ENCODE data around the gene TAL1. TPM values are rescaled to one million over a fixed set of nuclear protein-coding genes. Genes with fewer than 3 reads are reported as not detected.
"Not testable (repeated sequence)": the region's sequence is repeated elsewhere in the genome, so short reads cannot be mapped to it uniquely, and the experiment has no call there.

TAL1 gene
- total and polyA plus RNA-seq, 3 donors from 2014 or later, result 1.7 to 3.5 (median 2.3) TPM

DNA sequence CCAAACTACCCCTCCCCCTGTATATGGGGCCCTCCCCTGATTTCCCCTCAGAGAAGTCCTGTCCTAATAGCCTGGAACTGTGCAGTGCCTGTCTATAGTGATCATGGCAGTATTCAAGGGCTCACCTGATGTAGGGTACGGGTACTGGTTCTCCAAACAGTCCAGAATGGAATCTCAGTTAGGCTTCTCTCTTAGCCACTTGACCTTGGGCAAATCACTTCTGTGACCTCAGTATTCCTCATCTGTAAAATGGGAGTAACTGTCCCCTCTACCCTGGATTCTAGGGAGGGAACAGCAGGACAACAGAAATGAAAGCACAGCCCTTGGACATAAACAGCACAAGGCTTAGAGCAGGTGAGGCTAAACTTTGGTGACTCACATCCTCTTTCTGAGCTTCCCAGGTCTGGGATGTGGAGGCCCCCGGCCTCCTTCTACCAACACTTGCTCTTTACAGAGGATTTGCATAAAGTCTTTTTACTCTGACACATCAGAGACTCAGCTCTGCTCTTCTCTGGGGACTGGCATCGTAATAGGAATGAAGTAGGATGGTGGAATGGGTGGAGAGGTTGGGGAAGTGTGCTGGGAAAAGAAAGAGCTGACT is 22.2 kb downstream of the TAL1 start:
- intact Hi-C loops (cut with DNase I; ENCODE audit: low total_unique reads), result no loop called here
- Histone ChIP-seq H3K9me3 (no peaks in the 10 kb centered on the region), H3K4me3 (no peak overlapping the region), H3K27ac (no peak overlapping the region), H3K36me3 (ENCODE audit: low read depth, missing control alignments) (no peaks in the 10 kb centered on the region), H3K4me1 (no peaks in the 10 kb centered on the region), H3K27me3 (no peaks in the 10 kb centered on the region)
- TF ChIP-seq, protein P1, sequence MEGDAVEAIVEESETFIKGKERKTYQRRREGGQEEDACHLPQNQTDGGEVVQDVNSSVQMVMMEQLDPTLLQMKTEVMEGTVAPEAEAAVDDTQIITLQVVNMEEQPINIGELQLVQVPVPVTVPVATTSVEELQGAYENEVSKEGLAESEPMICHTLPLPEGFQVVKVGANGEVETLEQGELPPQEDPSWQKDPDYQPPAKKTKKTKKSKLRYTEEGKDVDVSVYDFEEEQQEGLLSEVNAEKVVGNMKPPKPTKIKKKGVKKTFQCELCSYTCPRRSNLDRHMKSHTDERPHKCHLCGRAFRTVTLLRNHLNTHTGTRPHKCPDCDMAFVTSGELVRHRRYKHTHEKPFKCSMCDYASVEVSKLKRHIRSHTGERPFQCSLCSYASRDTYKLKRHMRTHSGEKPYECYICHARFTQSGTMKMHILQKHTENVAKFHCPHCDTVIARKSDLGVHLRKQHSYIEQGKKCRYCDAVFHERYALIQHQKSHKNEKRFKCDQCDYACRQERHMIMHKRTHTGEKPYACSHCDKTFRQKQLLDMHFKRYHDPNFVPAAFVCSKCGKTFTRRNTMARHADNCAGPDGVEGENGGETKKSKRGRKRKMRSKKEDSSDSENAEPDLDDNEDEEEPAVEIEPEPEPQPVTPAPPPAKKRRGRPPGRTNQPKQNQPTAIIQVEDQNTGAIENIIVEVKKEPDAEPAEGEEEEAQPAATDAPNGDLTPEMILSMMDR (IDR thresholded peaks at IDR 0.05), result no peak
- no peak for TF ChIP-seq POLR2A (IDR thresholded peaks at IDR 0.05)
- DNase-seq, result no peak
- 61 to 79% methylated on average over 3 of the region's 3 CpGs for WGBS, 2 donors

DNA sequence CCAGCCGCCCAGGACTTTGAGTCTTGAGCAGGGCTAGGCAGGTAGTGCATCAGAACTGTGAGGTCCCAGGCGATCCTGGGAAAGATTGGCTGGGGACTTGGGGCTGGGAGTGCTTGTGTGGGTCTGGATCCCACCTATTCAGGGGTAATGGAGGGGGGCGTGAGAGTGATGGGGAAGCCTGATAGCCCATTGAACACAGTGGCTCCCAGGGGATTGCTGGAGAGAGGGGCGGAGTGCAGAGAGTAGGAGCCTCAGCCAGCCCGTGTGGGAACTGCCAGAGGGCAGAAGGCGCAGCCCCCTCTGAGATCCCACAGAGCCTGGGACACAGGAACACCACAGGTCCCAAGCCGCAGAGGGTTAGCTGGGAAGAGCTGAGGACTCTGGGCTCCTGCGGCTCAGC is 22.9 kb downstream of the TAL1 start:
- Histone ChIP-seq H3K4me3 (no peak overlapping the region), H3K36me3 (ENCODE audit: low read depth, missing control alignments) (no peaks in the 10 kb centered on the region), H3K4me1 (no peaks in the 10 kb centered on the region), H3K27ac (no peak overlapping the region), H3K27me3 (no peaks in the 10 kb centered on the region), H3K9me3 (no peaks in the 10 kb centered on the region)
- no peak for DNase-seq
- 61 to 72% methylated on average over 5 to 8 of the region's 8 CpGs for WGBS, 2 donors
- TF ChIP-seq POLR2A (IDR thresholded peaks at IDR 0.05), result no peak
- TF ChIP-seq, protein P1 (IDR thresholded peaks at IDR 0.05), result no peak
- intact Hi-C loops (cut with DNase I; ENCODE audit: low total_unique reads), result no loop called here

DNA sequence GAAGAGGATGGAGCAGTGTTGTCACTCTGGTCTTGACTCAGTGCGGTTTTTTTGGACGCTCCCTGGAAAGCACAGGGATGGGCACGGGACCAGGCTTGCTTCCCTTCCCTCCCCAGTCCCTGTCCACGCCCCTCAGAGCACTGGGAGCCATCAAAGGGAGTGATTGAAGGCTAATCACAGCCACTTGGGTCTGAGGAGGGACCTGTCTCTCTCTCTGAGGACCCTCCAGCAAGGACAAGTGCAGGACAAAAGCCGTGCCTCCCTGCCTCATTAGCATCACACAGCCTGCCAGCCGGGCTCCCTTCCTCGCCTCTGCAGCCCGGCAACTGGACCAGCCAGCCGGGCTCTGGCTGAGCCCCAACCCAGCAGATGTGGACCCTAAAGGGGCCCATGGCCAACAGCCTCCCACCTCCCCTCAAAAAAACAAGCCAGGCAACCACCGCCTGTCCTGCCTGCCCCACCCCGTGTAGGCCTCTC is 23.6 kb downstream of the TAL1 start:
- no peaks in the 10 kb centered on the region for H3K36me3 ChIP-seq (ENCODE audit: low read depth, missing control alignments)
- no peaks in the 10 kb centered on the region for H3K4me1 ChIP-seq
- no peaks in the 10 kb centered on the region for H3K9me3 ChIP-seq
- no peak overlapping the region for H3K4me3 ChIP-seq
- no peak for TF ChIP-seq POLR2A (IDR thresholded peaks at IDR 0.05)
- 57 to 67% methylated on average over 4 to 11 of the region's 11 CpGs for WGBS, 2 donors
- H3K27me3 ChIP-seq, result no peaks in the 10 kb centered on the region
- H3K27ac ChIP-seq, result no peak overlapping the region
- intact Hi-C loops (cut with DNase I; ENCODE audit: low total_unique reads), result no loop called here
- no peak for DNase-seq

DNA sequence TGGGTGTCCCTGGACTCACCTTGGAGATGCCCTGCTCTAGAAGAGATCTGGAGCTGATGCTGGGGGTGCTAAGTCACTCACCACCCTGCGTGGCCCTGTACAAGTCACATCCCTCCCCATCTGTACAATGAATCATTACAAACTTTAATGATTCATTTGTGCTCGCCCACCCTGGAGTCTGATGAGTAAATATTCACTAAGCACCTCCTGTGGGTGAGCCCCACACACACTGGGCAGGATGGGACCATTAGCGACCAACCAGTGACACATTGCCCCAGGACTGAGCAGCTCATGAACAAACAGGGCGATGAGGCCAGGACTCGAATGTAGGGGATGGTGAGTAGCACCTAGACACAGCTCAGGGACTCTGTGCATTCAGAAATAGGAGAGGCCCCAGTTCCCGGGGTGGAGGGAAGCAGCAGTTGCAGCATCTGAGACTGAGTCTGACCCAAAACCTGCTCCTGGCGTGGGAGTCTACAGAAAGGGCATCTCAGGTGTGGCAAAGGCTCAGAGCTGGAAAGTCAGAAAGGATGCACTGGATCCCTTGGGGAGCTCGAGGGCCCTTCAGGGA is 24.1 kb downstream of the TAL1 start:
- no peak for DNase-seq
- Histone ChIP-seq H3K4me3 (no peak overlapping the region), H3K27ac (no peak overlapping the region), H3K4me1 (no peaks in the 10 kb centered on the region), H3K36me3 (ENCODE audit: low read depth, missing control alignments) (no peaks in the 10 kb centered on the region), H3K27me3 (no peaks in the 10 kb centered on the region), H3K9me3 (no peaks in the 10 kb centered on the region)
- intact Hi-C loops (cut with DNase I; ENCODE audit: low total_unique reads), result no loop called here
- WGBS, 2 donors, result 72 to 84% methylated on average over 8 of the region's 8 CpGs
- TF ChIP-seq, protein P1 (IDR thresholded peaks at IDR 0.05), result no peak
- TF ChIP-seq POLR2A (IDR thresholded peaks at IDR 0.05), result no peak

DNA sequence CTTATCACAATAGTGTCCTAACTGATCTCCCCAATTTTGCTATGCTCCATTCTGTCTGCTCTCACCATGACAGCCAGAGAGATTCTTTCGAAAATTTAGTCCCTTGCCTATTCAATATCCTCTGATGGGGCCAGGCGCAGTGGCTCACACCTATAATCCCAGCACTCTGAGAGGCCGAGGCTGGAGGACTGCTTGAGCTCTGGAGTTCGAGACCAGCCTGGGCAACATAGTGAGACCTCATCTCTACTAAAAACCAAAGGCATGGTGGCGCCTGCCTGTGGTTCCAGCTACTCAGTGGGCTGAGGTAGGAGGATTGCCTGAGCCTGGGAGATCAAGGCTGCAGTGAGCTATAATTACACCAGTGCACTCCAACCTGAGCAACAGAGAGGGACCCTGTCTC is 26.1 kb downstream of the TAL1 start:
- no peak overlapping the region for H3K4me3 ChIP-seq
- H3K27ac ChIP-seq, result no peak overlapping the region
- no peaks in the 10 kb centered on the region for H3K27me3 ChIP-seq
- WGBS, 2 donors, result 93 to 95% methylated on average over 5 of the region's 5 CpGs
- intact Hi-C loops (cut with DNase I; ENCODE audit: low total_unique reads), result no loop called here
- no peak for TF ChIP-seq POLR2A (IDR thresholded peaks at IDR 0.05)
- TF ChIP-seq, protein P1 (IDR thresholded peaks at IDR 0.05), result no peak
- no peak for DNase-seq
- no peaks in the 10 kb centered on the region for H3K36me3 ChIP-seq (ENCODE audit: low read depth, missing control alignments)
- H3K9me3 ChIP-seq, result no peaks in the 10 kb centered on the region
- no peaks in the 10 kb centered on the region for H3K4me1 ChIP-seq

DNA sequence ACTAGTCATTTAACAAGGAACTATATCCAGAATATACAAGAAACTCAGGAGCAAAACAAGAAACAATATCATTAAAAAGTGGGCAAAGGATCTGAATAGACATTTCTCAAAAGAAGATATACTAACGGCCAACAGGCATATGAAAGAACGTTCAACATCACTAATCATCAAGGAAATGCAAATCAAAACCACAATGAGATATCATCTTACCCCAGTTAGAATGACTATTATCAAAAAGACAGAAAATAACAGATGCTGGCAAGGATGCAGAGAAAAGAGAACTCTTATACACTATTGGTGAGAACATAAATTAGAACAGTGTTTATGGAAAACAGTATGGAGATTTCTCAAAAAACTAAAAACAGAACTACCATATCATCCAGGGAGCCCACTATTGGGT is 28.5 kb downstream of the TAL1 start:
- H3K27ac ChIP-seq; H3K9me3 ChIP-seq; H3K27me3 ChIP-seq; intact Hi-C loops (cut with DNase I; ENCODE audit: low total_unique reads); H3K4me3 ChIP-seq; DNase-seq; H3K36me3 ChIP-seq (ENCODE audit: low read depth, missing control alignments); H3K4me1 ChIP-seq: not testable (repeated sequence)
- 49 to 66% methylated on average over 2 of the region's 2 CpGs for WGBS, 2 donors
